DND-41 (cell line): ENCODE results near the gene PURB.
"Not testable (repeated sequence)": the region's sequence is repeated elsewhere in the genome, so short reads cannot be mapped to it uniquely, and the experiment has no call there.

Experiments
- ATAC-seq: fragments of 200-7000 bp; cut with Tn5 transposase; 3 replicates; pipeline ENCODE4 v1.9.1; 2021; ENCODE audit warnings: low read depth; ENCODE audit not compliant: insufficient read depth
- DNase-seq: peaks from one replicate; pipeline ENCODE4 v3.0.0-alpha.2; 2020
- H2AFZ ChIP-seq: 2 replicates; pipeline ENCODE4 v1.6.0; 2012; ENCODE audit warnings: low read depth, low read length
- H3K27ac ChIP-seq: 2 replicates; pipeline ENCODE4 v1.5.1; 2012; ENCODE audit warnings: low read length, inconsistent platforms
- H3K27me3 ChIP-seq: fragments of 200-600 bp; sonication (generic); 2 replicates; pipeline ENCODE4 v1.6.0; 2012; ENCODE audit warnings: low read length, mild to moderate bottlenecking, inconsistent platforms; ENCODE audit not compliant: insufficient read depth, poor library complexity
- H3K36me3 ChIP-seq: 2 replicates; pipeline ENCODE4 v1.5.1; 2012; ENCODE audit warnings: low read length, inconsistent platforms; ENCODE audit not compliant: insufficient read depth
- H3K4me1 ChIP-seq: 2 replicates; pipeline ENCODE4 v1.5.1; 2012; ENCODE audit warnings: mild to moderate bottlenecking, low read length; ENCODE audit not compliant: insufficient read depth
- H3K4me2 ChIP-seq: 2 replicates; pipeline ENCODE4 v1.6.0; 2012; ENCODE audit warnings: mild to moderate bottlenecking, moderate library complexity, low read length, inconsistent platforms; ENCODE audit not compliant: insufficient read depth
- H3K4me3 ChIP-seq, 2 experiments: fragments of 200-600 bp in 1 of 2; shearing (Covaris generic) in 1 of 2; 2 replicates each; pipeline ENCODE4 v1.5.1; 2012 to 2016; ENCODE audit warnings: inconsistent platforms in 2 of 2, low read length in 2 of 2, mild to moderate bottlenecking in 2 of 2, low read depth in 1 of 2, moderate library complexity in 1 of 2
- H3K79me2 ChIP-seq: 2 replicates; pipeline ENCODE4 v1.6.0; 2012; ENCODE audit warnings: low read length, inconsistent platforms; ENCODE audit not compliant: insufficient read depth
- H3K9ac ChIP-seq: 2 replicates; pipeline ENCODE4 v1.6.0; 2012; ENCODE audit warnings: low read depth, mild to moderate bottlenecking, inconsistent platforms, low read length, moderate library complexity
- H3K9me3 ChIP-seq: 2 replicates; pipeline ENCODE4 v1.5.1; 2012; ENCODE audit warnings: low read length, moderate library complexity, mild to moderate bottlenecking, inconsistent platforms; ENCODE audit not compliant: insufficient read depth, severe bottlenecking
- H4K20me1 ChIP-seq: 2 replicates; pipeline ENCODE4 v1.6.0; 2012; ENCODE audit warnings: low read length; ENCODE audit not compliant: insufficient read depth
- EZH2 ChIP-seq: IDR thresholded peaks from 3 replicates; pipeline ENCODE4 v1.6.1; 2012; ENCODE audit warnings: borderline replicate concordance, low read depth, mild to moderate bottlenecking, moderate library complexity, low read length, inconsistent platforms; ENCODE audit not compliant: severe bottlenecking
- TF ChIP-seq, protein P1 (sequence below): IDR thresholded peaks from 2 replicates; pipeline ENCODE4 v1.5.1; 2012; ENCODE audit warnings: borderline replicate concordance, low read length, moderate library complexity, mild to moderate bottlenecking; ENCODE audit not compliant: poor library complexity, severe bottlenecking; ENCODE audit errors: extremely low read depth

Gene PURB

GRCh38 chr7:44876393-44876792 is 8.9 kb downstream of the PURB start:
- TF ChIP-seq, protein P1, sequence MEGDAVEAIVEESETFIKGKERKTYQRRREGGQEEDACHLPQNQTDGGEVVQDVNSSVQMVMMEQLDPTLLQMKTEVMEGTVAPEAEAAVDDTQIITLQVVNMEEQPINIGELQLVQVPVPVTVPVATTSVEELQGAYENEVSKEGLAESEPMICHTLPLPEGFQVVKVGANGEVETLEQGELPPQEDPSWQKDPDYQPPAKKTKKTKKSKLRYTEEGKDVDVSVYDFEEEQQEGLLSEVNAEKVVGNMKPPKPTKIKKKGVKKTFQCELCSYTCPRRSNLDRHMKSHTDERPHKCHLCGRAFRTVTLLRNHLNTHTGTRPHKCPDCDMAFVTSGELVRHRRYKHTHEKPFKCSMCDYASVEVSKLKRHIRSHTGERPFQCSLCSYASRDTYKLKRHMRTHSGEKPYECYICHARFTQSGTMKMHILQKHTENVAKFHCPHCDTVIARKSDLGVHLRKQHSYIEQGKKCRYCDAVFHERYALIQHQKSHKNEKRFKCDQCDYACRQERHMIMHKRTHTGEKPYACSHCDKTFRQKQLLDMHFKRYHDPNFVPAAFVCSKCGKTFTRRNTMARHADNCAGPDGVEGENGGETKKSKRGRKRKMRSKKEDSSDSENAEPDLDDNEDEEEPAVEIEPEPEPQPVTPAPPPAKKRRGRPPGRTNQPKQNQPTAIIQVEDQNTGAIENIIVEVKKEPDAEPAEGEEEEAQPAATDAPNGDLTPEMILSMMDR = no peak
- TF ChIP-seq EZH2 = no peak
- Histone ChIP-seq H3K4me1 (peaks cover 21% of the 10 kb centered on the region), H2AFZ (no peak overlapping the region), H3K27me3 (no peaks in the 10 kb centered on the region), H3K79me2 (peaks cover 32% of the 10 kb centered on the region), H3K4me3 (no peak overlapping the region), H3K9me3 (peaks cover 5% of the 10 kb centered on the region), H3K27ac (no peak overlapping the region), H4K20me1 (peaks cover 30% of the 10 kb centered on the region; the same call in 1 of the 2 replicates), H3K4me2 (no peak overlapping the region), H3K36me3 (peaks cover 21% of the 10 kb centered on the region; the same call in 1 of the 2 replicates), H3K9ac (no peak overlapping the region)
- DNase-seq (no peak), ATAC-seq (no peak)

GRCh38 chr7:44875241-44875640 is 10.1 kb downstream of the PURB start:
- Histone ChIP-seq H2AFZ (no peak overlapping the region), H3K27me3 (no peaks in the 10 kb centered on the region), H3K79me2 (peaks cover 20% of the 10 kb centered on the region), H3K4me1 (peaks cover 9% of the 10 kb centered on the region), H3K4me2 (no peak overlapping the region), H4K20me1 (peaks cover 19% of the 10 kb centered on the region; the same call in 1 of the 2 replicates), H3K27ac (no peak overlapping the region), H3K4me3 (no peak overlapping the region), H3K9me3 (peaks cover 5% of the 10 kb centered on the region), H3K9ac (no peak overlapping the region), H3K36me3 (peaks cover 10% of the 10 kb centered on the region; the same call in 1 of the 2 replicates)
- DNase-seq (no peak), ATAC-seq (no peak)
- no peak for TF ChIP-seq EZH2

GRCh38 chr7:44872787-44873186 is 12.5 kb downstream of the PURB start:
- Histone ChIP-seq H3K9me3 (peaks cover 5% of the 10 kb centered on the region), H3K27me3 (no peaks in the 10 kb centered on the region), H4K20me1 (peaks cover 7% of the 10 kb centered on the region; the same call in 1 of the 2 replicates), H3K4me2 (no peak overlapping the region), H3K27ac (no peak overlapping the region), H3K4me1 (no peaks in the 10 kb centered on the region), H3K9ac (no peak overlapping the region), H3K4me3 (no peak overlapping the region), H3K79me2 (peaks cover 2% of the 10 kb centered on the region; the same call in 1 of the 2 replicates), H2AFZ (no peak overlapping the region), H3K36me3 (no peaks in the 10 kb centered on the region)
- DNase-seq (no peak), ATAC-seq (no peak)
- TF ChIP-seq, protein P1 = no peak
- TF ChIP-seq EZH2 = no peak

- H3K4me2 ChIP-seq, H3K36me3 ChIP-seq, H3K9ac ChIP-seq, H3K27ac ChIP-seq, H3K79me2 ChIP-seq, H2AFZ ChIP-seq, H3K4me3 ChIP-seq, H4K20me1 ChIP-seq, DNase-seq, ATAC-seq, H3K9me3 ChIP-seq, H3K27me3 ChIP-seq, H3K4me1 ChIP-seq: not testable (repeated sequence)
Observed at GRCh38 chr7:44871918-44872317, 13.4 kb downstream of the PURB start.

DNA sequence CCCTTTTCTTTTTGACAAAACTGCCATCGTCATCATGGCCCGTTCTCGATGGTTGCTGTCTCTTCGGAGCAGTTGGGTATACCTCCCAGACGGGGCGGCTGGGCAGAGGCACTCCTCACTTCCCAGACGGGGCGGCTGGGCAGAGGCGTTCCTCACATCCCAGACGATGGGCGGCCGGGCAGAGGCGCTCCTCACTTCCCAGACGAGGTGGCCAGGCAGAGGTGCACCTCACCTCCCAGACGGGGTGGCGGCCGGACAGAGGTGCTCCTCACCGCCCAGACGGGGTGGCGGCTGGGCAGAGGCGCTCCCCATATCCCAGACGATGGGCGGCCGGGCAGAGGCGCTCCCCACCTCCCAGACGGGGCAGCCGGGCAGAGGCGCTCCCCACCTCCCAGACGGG is 14.6 kb downstream of the PURB start:
- H3K9ac ChIP-seq, H3K4me1 ChIP-seq, ATAC-seq, H3K27me3 ChIP-seq, H2AFZ ChIP-seq, H3K4me2 ChIP-seq, H3K9me3 ChIP-seq, H3K79me2 ChIP-seq, H3K4me3 ChIP-seq, H3K27ac ChIP-seq, H3K36me3 ChIP-seq, H4K20me1 ChIP-seq: not testable (repeated sequence)
- DNase-seq = peak; percentile 28

GRCh38 chr7:44870336-44870735 is 15.0 kb downstream of the PURB start:
- H3K27ac ChIP-seq, H3K4me3 ChIP-seq, ATAC-seq, H3K9ac ChIP-seq, H3K9me3 ChIP-seq, H3K4me2 ChIP-seq, H4K20me1 ChIP-seq, H3K79me2 ChIP-seq, DNase-seq, H3K27me3 ChIP-seq, H3K4me1 ChIP-seq, H2AFZ ChIP-seq, H3K36me3 ChIP-seq: not testable (repeated sequence)
